AG04450 (cell line): ENCODE data around the gene NHSL2. TPM values are rescaled to one million over a fixed set of nuclear protein-coding genes. Genes with fewer than 3 reads are reported as not detected.

Source experiments
- CTCF ChIA-PET: fragments of 300-600, 350-600 bp; formaldehyde crosslinking; extraction: SDS; loops from one replicate; lab custom pipeline; 2022; ENCODE audit warnings: antibody characterized with exemption, inconsistent platforms; lab: Charles Lee
- POLR2A ChIA-PET: fragments of 350-600 bp; formaldehyde crosslinking; extraction: SDS; loops from one replicate; lab custom pipeline; 2021; ENCODE audit warnings: antibody characterized with exemption, inconsistent platforms; lab: Yijun Ruan, JAX
- DNase-seq: peaks from one replicate; pipeline ENCODE4 v3.0.0-alpha.2; 2011; ENCODE audit warnings: low read depth, low spot score
- H3K27ac ChIP-seq: one replicate; pipeline ENCODE4 v1.5.1; 2012; ENCODE audit warnings: low read depth, low read length, control low read depth
- H3K27me3 ChIP-seq: one replicate; pipeline ENCODE4 v1.6.0; 2012; ENCODE audit warnings: low read length; ENCODE audit not compliant: control insufficient read depth, insufficient read depth
- H3K4me3 ChIP-seq: 2 replicates; pipeline ENCODE4 v1.5.1; 2011; ENCODE audit warnings: mild to moderate bottlenecking, low read depth, low read length, control low read depth
- H3K9me3 ChIP-seq: 2 replicates; pipeline ENCODE4 v1.5.1; 2012; ENCODE audit warnings: low read length; ENCODE audit not compliant: control insufficient read depth, insufficient read depth
- CTCF ChIP-seq: IDR thresholded peaks from 2 replicates; pipeline ENCODE4 v1.5.1; 2011; ENCODE audit warnings: low read depth, low read length, control low read depth, inconsistent platforms
- polyA plus RNA-seq: library from polyadenylated mRNA; depleted of rRNA; stranded (reverse); fragments of >200 nt; gene quantifications from 2 replicates; pipeline ENCODE4 v1.2.3, GENCODE V29; 2011

Gene NHSL2
- polyA plus RNA-seq, 1 experiment = 3.0 TPM

GRCh38 chrX:71906144-71906543, 4.5 kb upstream of the NHSL2 start:
- H3K9me3 ChIP-seq = no peaks in the 10 kb centered on the region
- ChIA-PET CTCF (no interaction called here), POLR2A (no interaction called here)
- H3K4me3 ChIP-seq = no peak overlapping the region
- DNase-seq = no peak
- no peak overlapping the region for H3K27ac ChIP-seq
- TF ChIP-seq CTCF = no peak
- peaks cover 8% of the 10 kb centered on the region for H3K27me3 ChIP-seq

- ChIA-PET POLR2A (no interaction called here), CTCF (no interaction called here)
- Histone ChIP-seq H3K9me3 (no peaks in the 10 kb centered on the region), H3K4me3 (no peak overlapping the region), H3K27ac (no peak overlapping the region), H3K27me3 (peaks cover 11% of the 10 kb centered on the region)
- no peak for TF ChIP-seq CTCF
- DNase-seq = no peak
Observed at GRCh38 chrX:71908387-71908786, 2.3 kb upstream of the NHSL2 start.

- Histone ChIP-seq H3K4me3 (peak overlapping the region; percentile 53), H3K27ac (no peak overlapping the region), H3K9me3 (no peaks in the 10 kb centered on the region), H3K27me3 (peaks cover 11% of the 10 kb centered on the region)
- DNase-seq = no peak
- ChIA-PET POLR2A (interaction anchor here (0.6 to 0.7 kb wide), 3 partner anchors 9 to 217 kb away, joined by 3 to 5 read pairs (median 3); no protein-coding TSS in a partner anchor), CTCF (interaction anchor here (1.0 to 1.2 kb wide), 2 partner anchors 28 to 89 kb away, joined by 3 to 4 read pairs; no protein-coding TSS in a partner anchor)
- peak; percentile 19; the same call in 1 of the 2 replicates for TF ChIP-seq CTCF
Observed at GRCh38 chrX:71909956-71910355, 689 bp upstream of the NHSL2 start.

GRCh38 chrX:71910986-71911730, 513 bp downstream of the NHSL2 start:
- ChIA-PET POLR2A (interaction anchor here (0.7 kb wide), 1 partner anchor 24 kb away, joined by 4 read pairs; no protein-coding TSS in a partner anchor), CTCF (interaction anchor here (1.0 to 1.2 kb wide), 2 partner anchors 26 to 88 kb away, joined by 3 to 4 read pairs; no protein-coding TSS in a partner anchor)
- Histone ChIP-seq H3K9me3 (no peaks in the 10 kb centered on the region), H3K27me3 (peaks cover 11% of the 10 kb centered on the region), H3K4me3 (peak overlapping the region; percentile 53), H3K27ac (no peak overlapping the region)
- DNase-seq = no peak
- peak; percentile 1; the same call in 1 of the 2 replicates for TF ChIP-seq CTCF

- ChIA-PET CTCF (no interaction called here), POLR2A (no interaction called here)
- no peak for DNase-seq
- TF ChIP-seq CTCF = no peak
- no peaks in the 10 kb centered on the region for H3K9me3 ChIP-seq
- no peak overlapping the region for H3K27ac ChIP-seq
- H3K4me3 ChIP-seq = peak overlapping the region; percentile 53
- peaks cover 11% of the 10 kb centered on the region for H3K27me3 ChIP-seq
Observed at GRCh38 chrX:71911731-71912050, 1.0 kb downstream of the NHSL2 start.
